DOHH2 (cell line): ENCODE measurements around the gene ESYT3.

Source experiments
- EZH2phosphoT487 ChIP-seq: fragments of 200-600 bp; sonication (generic); IDR thresholded peaks from 2 replicates; pipeline ENCODE4 v1.6.1; 2017; ENCODE audit warnings: borderline replicate concordance, mild to moderate bottlenecking, antibody characterized with exemption, low read length, moderate library complexity, mixed read lengths
- TF ChIP-seq, protein P1 (sequence below): fragments of 200-600 bp; sonication (generic); IDR thresholded peaks from one replicate; pipeline ENCODE4 v1.5.1; 2014; ENCODE audit warnings: antibody characterized with exemption, mild to moderate bottlenecking, low read depth, low read length; ENCODE audit not compliant: poor library complexity, severe bottlenecking

- TF ChIP-seq, protein P1, sequence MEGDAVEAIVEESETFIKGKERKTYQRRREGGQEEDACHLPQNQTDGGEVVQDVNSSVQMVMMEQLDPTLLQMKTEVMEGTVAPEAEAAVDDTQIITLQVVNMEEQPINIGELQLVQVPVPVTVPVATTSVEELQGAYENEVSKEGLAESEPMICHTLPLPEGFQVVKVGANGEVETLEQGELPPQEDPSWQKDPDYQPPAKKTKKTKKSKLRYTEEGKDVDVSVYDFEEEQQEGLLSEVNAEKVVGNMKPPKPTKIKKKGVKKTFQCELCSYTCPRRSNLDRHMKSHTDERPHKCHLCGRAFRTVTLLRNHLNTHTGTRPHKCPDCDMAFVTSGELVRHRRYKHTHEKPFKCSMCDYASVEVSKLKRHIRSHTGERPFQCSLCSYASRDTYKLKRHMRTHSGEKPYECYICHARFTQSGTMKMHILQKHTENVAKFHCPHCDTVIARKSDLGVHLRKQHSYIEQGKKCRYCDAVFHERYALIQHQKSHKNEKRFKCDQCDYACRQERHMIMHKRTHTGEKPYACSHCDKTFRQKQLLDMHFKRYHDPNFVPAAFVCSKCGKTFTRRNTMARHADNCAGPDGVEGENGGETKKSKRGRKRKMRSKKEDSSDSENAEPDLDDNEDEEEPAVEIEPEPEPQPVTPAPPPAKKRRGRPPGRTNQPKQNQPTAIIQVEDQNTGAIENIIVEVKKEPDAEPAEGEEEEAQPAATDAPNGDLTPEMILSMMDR: no peak
- TF ChIP-seq EZH2phosphoT487: no peak
Observed at GRCh38 chr3:138433892-138434275, 532 bp upstream of the ESYT3 start.
